Testis (tissue), 3 donors: ENCODE data around the gene CDK17. TPM values are rescaled to one million over a fixed set of nuclear protein-coding genes. Genes with fewer than 3 reads are reported as not detected.

Experiments
- DNase-seq: peaks from one replicate; pipeline ENCODE4 v3.0.0-alpha.2; 2019
- H3K27ac ChIP-seq, 2 donors: fragments of 200-600 bp; sonication (generic); one replicate each; pipeline ENCODE4 v1.5.1; 2019
- H3K27me3 ChIP-seq: fragments of 200-600 bp; sonication (generic); one replicate; pipeline ENCODE4 v1.5.1; 2019
- H3K36me3 ChIP-seq: fragments of 200-600 bp; sonication (generic); one replicate; pipeline ENCODE4 v1.5.1; 2017; ENCODE audit warnings: low read depth; ENCODE audit errors: missing control alignments
- H3K4me1 ChIP-seq: fragments of 200-600 bp; sonication (generic); one replicate; pipeline ENCODE4 v1.5.1; 2019
- H3K4me3 ChIP-seq, 2 donors: fragments of 200-600 bp; sonication (generic); one replicate each; pipeline ENCODE4 v1.5.1; 2017 to 2019
- H3K9me3 ChIP-seq: fragments of 200-600 bp; sonication (generic); one replicate; pipeline ENCODE4 v1.5.1; 2017
- POLR2A ChIP-seq: fragments of 450-650 bp; IDR thresholded peaks from one replicate; pipeline ENCODE4 v1.6.1; 2017; ENCODE audit warnings: antibody characterized with exemption, mild to moderate bottlenecking, moderate library complexity
- WGBS, 2 donors: methylation state at CpG; one replicate each; pipeline ENCODE4 v1.1.5; 2018; 5-methylcytosine and 5-hydroxymethylcytosine counted together
- intact Hi-C: fragments of 100-400 bp; cut with DNase I; formaldehyde crosslinking; loops from one replicate; pipeline ENCODE4 v1.15.1; 2023; ENCODE audit warnings: low total_unique reads
- polyA plus RNA-seq: library from polyadenylated mRNA; stranded (reverse); fragments of 350-450 nt; fragmentation: Illumina TruSeq; extraction: RNeasy Lipid Tissue Mini Kit (QIAGEN cat#74804); gene quantifications from one replicate; pipeline ENCODE4 v1.2.3, GENCODE V29; 2014; ENCODE audit warnings: low read depth, low replicate concordance; ENCODE audit not compliant: insufficient read depth
- total RNA-seq, 2 donors: library from RNA; depleted of rRNA; stranded (reverse); fragments of >200 nt; gene quantifications; one replicate each; pipeline ENCODE4 v1.2.3, GENCODE V29; 2016
- TF ChIP-seq, protein P1 (sequence below), 3 experiments: fragments of 450-650 bp in 2 of 3; fragments of 200-600 bp in 1 of 3; sonication (generic) in 1 of 3; IDR thresholded peaks; one replicate each; pipeline ENCODE4 v1.5.1; 2016 to 2019; ENCODE audit warnings: antibody characterized with exemption in 3 of 3, mild to moderate bottlenecking in 2 of 3, moderate library complexity in 1 of 3

CDK17 gene
- total and polyA plus RNA-seq, 3 donors from 2014 or later = 40.7 to 100.0 (median 91.5) TPM

- Histone ChIP-seq H3K36me3 (no peaks in the 10 kb centered on the region), H3K27me3 (no peaks in the 10 kb centered on the region), H3K4me3 (no peak overlapping the region), H3K4me1 (peaks cover 21% of the 10 kb centered on the region), H3K9me3 (no peaks in the 10 kb centered on the region), H3K27ac (no peak overlapping the region)
- no peak for DNase-seq
- TF ChIP-seq, protein P1, sequence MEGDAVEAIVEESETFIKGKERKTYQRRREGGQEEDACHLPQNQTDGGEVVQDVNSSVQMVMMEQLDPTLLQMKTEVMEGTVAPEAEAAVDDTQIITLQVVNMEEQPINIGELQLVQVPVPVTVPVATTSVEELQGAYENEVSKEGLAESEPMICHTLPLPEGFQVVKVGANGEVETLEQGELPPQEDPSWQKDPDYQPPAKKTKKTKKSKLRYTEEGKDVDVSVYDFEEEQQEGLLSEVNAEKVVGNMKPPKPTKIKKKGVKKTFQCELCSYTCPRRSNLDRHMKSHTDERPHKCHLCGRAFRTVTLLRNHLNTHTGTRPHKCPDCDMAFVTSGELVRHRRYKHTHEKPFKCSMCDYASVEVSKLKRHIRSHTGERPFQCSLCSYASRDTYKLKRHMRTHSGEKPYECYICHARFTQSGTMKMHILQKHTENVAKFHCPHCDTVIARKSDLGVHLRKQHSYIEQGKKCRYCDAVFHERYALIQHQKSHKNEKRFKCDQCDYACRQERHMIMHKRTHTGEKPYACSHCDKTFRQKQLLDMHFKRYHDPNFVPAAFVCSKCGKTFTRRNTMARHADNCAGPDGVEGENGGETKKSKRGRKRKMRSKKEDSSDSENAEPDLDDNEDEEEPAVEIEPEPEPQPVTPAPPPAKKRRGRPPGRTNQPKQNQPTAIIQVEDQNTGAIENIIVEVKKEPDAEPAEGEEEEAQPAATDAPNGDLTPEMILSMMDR (IDR thresholded peaks at IDR 0.05) = no peak
- intact Hi-C loops = no loop called here
- 76 to 77% methylated on average over 9 of the region's 9 CpGs for WGBS, 2 donors
These were observed 158.4 kb downstream of the CDK17 start for GRCh38 chr12:96241846-96242256.

DNA sequence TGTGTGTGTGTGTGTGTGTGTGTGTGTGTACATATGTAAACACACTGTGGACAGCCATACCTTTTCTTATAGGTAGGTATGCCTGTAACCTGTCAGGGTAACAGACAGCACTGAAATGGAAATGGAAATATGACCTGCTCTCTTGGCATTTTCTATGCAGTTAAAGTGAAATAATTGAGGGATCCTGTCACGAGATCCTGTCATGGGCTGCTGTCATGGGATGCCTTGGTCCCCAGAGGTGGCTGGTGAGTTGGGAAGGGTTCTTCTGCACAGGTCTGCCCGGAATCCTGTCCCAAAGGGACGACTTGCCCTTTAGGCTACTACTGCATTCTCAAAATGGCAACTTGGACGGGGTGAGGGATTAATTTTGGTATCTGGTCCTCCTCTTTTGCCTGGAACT is 158.8 kb downstream of the CDK17 start:
- intact Hi-C loops = no loop called here
- H3K27ac ChIP-seq = no peak overlapping the region
- no peaks in the 10 kb centered on the region for H3K36me3 ChIP-seq
- no peak for TF ChIP-seq POLR2A
- TF ChIP-seq, protein P1 (IDR thresholded peaks at IDR 0.05) = no peak
- H3K4me1 ChIP-seq = peaks cover 25% of the 10 kb centered on the region
- no peaks in the 10 kb centered on the region for H3K27me3 ChIP-seq
- no peaks in the 10 kb centered on the region for H3K9me3 ChIP-seq
- 78 to 89% methylated on average over 3 to 4 of the region's 4 CpGs for WGBS, 2 donors
- no peak overlapping the region for H3K4me3 ChIP-seq
- no peak for DNase-seq

- no peaks in the 10 kb centered on the region for H3K36me3 ChIP-seq
- no peak for DNase-seq
- intact Hi-C loops = no loop called here
These were observed 159.6 kb downstream of the CDK17 start for GRCh38 chr12:96240656-96241055.

DNA sequence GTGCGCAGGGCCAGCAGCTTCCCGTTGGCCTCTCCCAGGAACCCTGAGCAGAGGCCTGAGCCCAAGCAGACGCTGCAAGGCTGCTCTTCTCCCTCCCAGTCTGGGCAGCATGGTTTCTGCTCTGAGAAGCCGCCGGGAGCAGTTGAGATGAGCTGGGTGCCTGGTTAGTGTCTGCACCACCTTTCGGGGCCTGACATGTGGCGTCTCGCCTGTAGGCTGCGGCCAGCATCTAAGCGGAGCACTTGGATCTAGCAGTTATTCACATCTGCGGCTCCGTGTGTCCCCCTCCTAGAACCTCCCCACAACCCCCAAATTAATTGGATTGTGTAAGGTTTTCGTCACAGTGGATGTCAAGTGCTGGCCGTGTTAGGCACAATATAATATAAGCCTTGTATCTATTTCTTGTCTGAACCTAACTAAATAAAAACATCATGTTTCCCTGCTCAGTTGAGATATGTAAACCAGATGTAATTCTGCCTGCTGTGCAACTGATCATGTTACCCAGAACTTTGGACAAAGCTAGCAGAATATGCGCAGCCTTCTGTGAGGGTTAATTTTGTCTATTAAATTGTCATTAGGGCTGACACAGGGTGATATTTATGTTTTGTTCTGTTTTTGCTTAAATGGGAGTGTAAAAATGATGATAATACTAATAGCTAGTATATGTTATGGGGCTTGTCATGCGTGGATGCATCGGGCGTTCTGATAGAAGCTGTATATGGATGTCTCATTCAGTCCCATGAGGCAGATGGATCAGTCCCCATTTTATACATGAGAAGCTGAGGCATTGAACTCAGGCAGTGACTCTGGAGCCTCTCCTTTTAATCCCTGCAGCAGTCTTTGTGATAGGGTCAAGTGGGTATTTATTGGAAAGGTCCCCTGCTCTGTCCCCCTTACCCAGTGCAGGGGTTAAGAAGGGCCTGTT is 160.3 kb downstream of the CDK17 start:
- no peaks in the 10 kb centered on the region for H3K36me3 ChIP-seq
- 77% methylated on average over 11 to 18 of the region's 18 CpGs for WGBS, 2 donors
- no peaks in the 10 kb centered on the region for H3K27me3 ChIP-seq
- H3K27ac ChIP-seq = no peak overlapping the region
- intact Hi-C loops = no loop called here
- no peak for DNase-seq
- no peak for TF ChIP-seq POLR2A
- TF ChIP-seq, protein P1 (IDR thresholded peaks at IDR 0.05) = no peak
- no peak overlapping the region for H3K4me3 ChIP-seq
- H3K4me1 ChIP-seq = peaks cover 27% of the 10 kb centered on the region
- no peaks in the 10 kb centered on the region for H3K9me3 ChIP-seq

More at GRCh38 chr12:96240656-96241055, 159.6 kb downstream of the CDK17 start:
- no peaks in the 10 kb centered on the region for H3K27me3 ChIP-seq
- no peaks in the 10 kb centered on the region for H3K9me3 ChIP-seq
- no peak overlapping the region for H3K4me3 ChIP-seq
- peaks cover 27% of the 10 kb centered on the region for H3K4me1 ChIP-seq
- TF ChIP-seq, protein P1 (IDR thresholded peaks at IDR 0.05) = no peak
- no peak for TF ChIP-seq POLR2A
- H3K27ac ChIP-seq = no peak overlapping the region
- WGBS, 2 donors = 60 to 72% methylated on average over 11 of the region's 11 CpGs
